Hematopoietic multipotent progenitor cell treated with erythropoietin and hydrocortisone succinate and interleukin-3 and kit ligand, for 4 days (in vitro differentiated cells): ENCODE results near the gene PDGFC.
"Not testable (repeated sequence)": the region's sequence is repeated elsewhere in the genome, so short reads cannot be mapped to it uniquely, and the experiment has no call there.

Experiments used
- DNase-seq: peaks from one replicate; pipeline ENCODE4 v3.0.0-alpha.2; 2015

Gene PDGFC

DNA sequence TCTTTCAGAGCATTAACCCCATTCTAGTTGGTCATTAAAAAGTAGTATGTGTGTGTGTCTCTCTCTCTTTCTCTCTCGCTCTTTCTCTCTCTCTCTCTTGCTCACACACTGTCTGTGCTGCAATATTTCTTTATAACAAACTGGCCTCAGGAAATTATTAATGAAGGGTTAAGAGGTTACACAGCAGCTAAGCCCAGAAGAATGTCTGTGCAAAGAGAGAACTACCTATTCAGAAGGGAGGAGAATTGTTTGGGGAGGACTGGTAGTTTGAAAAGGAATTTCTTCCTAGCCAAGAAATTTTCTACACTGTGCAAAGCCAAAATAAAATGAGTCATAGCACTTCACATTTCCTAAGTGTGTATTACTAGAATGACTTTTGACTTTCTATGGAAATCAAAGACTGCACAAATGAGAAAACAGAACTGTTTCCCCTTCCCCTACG, 22.2 kb downstream of the PDGFC start:
- DNase-seq: no peak

DNA sequence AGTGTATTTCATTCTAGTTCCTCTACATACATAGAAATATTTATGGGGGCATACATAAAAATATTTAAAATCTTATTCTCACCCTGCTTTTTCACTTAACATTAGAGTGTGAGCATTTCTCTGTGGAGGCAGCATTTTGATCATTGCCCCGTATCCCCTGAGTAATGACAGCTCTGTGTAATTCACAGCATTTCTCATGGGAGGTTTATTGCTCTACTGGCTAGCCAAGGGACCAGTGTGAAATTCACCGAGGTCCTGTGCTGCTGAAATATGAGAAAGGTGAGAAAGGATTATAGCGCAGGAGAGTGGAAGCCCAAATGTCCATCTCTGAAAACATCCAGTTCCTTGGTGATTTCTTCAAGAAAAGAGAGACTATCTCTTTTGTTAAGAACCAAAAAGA, 22.9 kb downstream of the PDGFC start:
- no peak for DNase-seq

DNA sequence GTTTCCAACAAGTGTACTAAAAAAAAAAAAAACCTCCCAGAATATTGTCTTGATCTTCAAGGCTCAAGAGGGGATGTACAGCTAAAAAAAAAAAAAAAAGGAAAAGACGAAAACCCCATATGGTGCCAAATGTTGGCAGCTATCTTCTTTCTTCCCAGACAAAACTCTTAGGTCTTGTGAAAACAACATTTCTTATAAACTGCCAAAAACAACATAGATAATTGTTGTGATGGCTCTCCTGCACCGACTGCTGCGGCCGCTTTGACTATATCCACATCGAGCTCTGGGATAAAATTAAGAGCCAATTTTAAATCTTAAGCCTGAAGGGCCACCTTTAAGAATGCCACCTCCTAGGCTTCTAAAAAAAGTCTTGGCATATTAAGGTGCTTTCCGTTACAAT, 23.5 kb downstream of the PDGFC start:
- no peak for DNase-seq

DNA sequence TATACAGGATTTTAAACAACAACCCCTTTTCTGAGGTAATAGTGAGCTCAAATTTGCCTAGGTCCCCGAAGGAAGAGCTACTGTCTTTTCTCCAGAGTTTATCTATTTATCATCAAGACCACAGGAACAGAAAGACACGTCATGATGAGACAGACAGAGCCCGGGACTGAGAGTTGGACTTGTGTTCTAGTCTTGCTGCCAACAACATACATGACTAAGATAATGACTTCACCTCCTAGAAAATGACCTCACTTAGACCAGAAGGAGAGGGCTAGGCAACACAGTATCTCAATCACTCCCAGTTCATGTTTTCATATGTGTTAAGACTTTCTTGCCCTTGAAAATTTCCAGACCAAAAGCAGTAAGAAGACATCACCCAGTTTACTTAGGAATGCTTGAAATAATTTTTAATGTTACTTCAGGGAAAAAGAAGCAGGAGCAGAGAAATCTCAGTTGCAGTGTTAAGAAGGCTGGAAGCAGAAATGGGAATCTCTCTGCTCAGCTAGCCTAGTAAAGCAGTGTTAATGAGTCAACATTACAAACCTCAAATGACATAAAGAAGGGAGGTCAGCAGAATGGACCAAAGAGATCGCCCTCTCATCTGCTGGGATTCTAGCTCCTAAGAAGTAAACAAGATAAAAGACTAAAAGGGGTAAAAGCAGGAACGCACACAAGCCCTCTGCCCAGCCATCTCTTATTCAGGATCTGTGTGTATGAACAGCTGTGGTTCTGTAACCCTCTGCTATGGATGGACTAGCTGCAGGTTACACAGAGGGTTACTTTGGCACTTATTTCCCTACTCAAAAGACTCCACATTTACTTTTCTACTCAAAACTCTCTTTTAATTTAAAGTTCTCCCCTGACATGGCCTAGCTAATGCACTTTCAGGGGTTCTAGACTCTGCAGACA, 24.8 kb downstream of the PDGFC start:
- peak; percentile 43 for DNase-seq

DNA sequence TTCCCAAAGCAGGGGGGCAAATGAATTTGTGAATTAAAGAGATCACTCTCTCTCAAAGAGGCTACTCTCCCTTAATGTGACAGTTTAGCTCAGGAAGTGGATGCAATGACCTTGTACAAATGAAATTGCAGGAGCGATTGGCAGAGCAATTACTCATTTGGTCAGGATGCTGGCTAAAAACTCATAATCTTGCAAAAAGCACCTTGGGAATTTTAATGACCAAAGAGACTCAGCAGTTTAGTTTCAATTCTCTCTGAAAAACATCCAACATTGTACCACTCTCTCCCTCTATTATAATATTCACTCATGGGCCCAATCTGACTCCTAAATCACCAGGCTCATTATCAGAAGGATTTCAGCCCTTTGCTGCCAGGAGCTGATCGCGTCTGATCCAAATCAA, 26.1 kb downstream of the PDGFC start:
- DNase-seq: no peak

DNA sequence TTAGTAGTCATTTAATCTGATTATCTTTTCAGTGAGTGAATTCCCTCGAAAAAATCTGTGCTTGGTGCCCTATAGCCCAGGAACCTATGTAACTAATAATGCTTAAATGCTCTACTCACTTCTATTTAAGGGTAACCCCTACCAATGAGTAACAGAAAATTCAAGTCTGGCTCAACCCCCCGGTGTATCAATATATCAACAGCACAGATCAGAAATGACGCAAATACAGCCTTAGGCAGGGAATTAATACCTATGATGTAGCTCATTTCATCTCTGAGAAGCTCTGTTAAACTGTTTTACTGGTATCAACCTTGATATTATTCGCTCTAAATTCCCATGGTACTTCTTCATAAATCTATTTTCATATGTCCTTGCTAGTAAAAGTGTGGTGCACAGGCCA, 28.6 kb downstream of the PDGFC start:
- DNase-seq: no peak

DNA sequence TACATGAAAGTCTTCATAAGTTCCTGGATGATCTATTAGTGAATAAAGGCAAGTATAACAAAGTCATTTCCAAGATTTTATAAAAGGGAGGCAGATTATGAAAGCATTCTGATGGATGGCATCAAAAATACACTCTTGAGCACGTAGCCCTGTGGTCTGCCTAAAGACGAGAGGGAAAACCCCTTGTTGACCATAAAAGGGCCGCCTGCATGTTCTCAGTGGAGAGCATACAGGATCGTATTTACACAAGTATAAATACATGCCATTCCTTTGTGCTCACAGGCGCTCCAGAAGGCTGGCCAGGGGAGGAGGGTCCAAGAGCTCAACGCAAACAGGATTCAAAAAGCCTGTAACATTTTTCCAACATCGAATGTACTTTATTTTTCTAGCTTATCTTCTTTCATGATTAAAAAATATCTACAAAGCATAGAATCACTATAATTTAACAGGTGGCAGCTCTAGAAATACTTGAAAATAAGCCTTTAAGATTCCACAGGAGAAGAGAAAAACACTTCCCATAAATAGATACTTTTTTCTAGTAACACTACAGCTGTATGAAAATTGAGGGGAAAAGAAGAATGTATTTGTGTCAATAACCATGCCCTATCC, 29.6 kb downstream of the PDGFC start:
- no peak for DNase-seq

DNA sequence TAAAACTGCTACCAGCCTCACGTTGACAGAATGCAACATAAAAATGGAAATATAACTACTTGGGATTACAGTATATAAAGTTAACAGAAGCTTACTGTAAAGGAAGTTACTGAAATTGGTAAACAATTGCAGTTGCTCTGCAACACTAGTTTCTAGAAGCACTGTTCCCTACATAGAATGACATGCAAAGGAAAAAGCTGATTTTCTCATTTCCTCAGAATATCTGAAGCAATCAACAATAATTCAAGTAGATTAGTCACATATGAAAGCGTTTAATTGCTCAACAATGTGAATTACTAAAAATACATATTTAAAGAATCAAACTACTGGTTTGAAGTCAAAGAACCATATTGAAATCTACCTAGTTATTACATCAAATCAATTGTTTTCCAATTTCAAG, 31.8 kb downstream of the PDGFC start:
- DNase-seq: peak; percentile 31

DNA sequence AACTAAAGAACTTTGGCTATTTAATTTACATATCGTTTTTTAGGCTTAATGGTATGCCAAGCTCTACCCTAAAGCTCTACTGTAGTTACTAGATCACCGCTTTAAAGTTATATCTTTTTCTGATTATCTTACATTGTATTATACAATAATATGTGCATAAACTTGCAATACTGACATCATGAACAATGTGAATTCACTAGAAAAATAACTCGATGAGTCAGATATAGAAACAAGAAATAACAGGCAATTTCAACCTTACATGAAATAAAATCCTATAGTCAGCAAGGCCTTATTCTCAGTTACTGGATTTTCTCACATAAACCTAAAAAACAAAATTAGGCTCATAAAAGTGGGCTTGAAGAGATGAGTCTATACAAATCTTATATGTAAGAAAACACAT, 32.5 kb downstream of the PDGFC start:
- no peak for DNase-seq

DNA sequence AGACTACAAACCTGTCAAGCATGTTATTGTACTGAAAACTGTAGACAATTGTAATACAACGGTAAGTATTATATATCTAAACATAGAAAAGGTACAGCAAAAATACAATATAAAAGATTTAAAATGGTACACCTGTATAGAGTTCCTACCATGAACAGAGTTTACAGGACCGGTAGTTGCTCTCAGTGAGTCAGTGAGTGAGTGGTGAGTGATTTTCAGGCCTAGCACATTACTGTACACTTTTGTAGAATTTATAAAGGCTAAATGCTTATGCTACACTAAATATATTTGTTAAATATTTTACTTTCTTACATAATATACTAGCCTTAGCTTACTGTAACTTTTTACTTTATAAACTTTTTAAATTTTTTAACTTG, 37.4 kb downstream of the PDGFC start:
- DNase-seq: no peak

DNA sequence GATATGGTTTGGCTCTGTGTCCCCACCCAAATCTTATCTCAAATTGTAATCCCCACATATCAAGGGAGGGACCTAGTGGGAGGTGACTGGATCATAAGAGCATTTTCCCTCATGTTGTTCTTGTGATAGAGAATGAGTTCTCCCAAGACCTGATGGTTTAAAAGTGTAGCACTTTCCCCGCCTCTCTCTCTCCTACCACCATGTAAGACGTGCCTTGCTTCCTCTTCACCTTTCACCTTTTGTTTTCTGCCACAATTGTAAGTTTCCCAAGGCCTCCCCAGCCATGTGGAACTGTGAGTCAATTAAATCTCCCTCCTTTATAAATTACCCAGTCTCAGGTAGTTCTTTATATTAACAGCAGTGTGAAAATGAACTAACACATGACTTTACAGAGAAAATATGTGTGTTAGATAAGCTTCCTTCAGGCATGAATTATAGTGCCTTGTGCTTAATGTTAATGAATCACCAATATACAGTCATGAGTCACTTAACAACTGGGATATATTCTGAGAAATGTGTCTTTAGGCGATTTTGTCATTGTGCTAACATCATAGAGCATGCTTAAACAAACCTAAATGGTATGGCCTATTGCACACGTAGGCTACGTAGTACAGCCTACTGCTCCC, 37.9 kb downstream of the PDGFC start:
- no peak for DNase-seq

DNA sequence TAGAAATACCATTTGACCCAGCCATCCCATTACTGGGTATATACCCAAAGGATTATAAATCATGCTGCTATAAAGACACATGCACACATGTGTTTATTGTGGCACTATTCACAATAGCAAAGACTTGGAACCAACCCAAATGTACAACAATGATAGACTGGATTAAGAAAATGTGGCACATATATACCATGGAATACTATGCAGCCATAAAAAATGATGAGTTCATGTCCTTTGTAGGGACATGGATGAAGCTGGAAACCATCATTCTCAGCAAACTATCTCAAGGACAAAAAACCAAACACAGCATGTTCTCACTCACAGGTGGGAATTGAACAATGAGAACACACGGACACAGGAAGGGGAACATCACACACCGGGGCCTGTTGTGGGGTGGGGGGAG, 39.2 kb downstream of the PDGFC start:
- not testable (repeated sequence) for DNase-seq

DNA sequence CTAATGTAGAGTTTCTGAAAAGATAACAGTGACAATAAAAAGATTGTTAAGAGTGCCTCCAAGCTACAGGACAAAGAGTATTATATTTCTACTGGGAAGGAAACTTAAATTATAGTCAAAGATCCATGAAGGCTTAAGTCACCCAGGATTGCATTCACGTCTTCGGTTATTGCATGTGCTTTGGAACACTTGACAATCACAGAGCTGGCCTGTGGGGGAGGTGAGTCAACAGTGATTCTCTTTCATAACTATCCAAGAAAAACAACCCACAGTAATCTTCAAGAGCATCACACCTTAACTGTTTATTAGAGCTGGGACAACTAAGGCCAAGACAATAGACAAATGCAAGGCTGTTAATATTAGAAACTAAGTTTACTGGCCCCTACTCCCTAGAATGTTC, 40.3 kb downstream of the PDGFC start:
- no peak for DNase-seq

DNA sequence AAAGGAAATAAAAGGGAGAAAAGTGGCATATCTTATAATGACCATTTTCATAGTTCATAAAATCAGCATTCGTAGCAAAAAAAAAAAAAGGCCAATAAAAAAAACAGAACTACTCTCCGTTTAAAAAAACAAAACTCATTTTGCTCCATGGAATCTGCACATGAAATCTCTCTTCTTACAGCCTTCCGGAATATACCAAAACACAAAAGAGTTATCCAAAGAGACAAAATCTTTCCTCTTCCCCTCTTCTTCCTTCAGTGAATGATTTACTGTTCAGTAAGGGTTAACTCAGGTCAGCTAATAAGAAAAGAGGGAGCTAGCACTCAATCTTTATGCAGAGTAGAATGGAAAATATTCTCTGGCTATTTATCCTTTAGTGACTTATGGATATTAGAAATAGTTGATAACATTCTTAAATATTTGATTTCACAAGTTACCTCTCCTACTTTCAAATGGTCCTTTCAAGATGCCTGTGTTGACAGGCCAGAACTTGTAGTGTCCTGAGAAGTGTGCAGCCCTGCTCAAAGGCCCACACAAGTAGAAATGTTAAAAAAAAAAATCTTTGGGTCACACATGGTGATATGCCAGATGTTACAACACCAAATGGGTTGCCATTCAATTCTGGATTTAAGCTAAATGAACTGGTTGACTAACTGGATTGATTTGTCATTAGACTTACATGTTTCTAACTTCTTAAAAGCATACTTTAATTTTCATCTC, 42.1 kb downstream of the PDGFC start:
- DNase-seq: no peak

DNA sequence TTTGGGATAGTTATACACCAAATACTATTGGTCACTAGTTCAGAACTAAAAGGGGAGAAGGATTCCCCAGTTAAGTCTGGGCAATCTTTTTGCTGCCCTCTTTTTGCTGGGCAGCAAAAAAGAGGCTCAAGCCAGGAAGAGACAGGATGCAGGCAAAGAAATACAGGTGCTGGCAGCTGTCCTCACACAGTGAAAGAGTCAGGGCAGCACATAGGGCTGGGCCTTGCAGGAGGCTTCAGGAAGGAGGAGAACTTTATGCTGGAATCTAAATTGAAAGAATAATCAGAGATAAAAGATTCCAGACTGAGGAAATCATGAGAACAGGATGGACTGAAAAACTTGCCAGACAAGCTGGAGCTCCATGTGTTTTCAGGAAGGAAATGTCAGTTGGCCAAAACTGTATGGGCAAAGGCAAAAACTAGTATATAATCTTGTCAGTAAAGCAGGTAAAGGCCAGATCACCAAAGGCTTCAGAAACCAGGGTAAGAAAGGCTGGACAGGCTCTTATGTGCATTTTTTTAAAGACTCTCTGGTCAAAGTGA, 46.8 kb downstream of the PDGFC start:
- no peak for DNase-seq

DNA sequence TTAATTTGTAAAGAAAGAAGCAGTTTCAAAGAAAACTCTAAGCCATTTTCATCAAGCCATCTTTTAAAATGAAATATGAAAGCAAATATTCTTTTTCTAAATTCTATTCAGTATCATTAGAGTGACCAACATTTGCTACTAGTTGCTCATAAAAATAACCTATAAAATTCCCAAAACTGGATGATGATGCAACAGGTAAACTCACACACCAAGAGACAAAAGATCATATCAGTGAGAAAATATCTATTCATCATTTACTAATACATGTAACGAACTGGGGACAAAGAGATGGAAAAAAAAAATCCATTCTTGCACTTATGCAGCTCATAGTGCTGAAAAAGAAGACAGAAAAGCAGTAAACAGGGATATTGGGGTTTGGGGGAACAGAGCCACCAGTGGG, 48.1 kb downstream of the PDGFC start:
- DNase-seq: no peak

DNA sequence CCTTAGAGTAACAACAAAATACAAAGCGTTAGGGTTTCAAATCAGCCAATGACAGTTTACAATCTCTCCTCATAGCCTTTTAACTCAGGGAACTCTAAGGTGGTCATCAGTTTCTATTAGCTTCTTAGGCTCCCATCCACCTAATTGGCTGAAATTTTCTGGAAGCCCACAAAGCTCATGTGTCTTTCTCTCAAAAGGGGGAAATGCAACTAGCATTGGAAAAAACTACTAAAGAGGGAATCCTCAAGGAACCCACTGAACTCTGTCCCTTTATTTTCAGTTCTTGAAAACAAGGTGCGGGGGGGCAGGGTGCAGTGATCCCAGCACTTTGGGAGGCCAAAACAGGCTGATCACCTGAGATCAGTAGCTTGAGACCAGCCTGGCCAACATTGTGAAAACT, 56.4 kb downstream of the PDGFC start:
- DNase-seq: no peak

DNA sequence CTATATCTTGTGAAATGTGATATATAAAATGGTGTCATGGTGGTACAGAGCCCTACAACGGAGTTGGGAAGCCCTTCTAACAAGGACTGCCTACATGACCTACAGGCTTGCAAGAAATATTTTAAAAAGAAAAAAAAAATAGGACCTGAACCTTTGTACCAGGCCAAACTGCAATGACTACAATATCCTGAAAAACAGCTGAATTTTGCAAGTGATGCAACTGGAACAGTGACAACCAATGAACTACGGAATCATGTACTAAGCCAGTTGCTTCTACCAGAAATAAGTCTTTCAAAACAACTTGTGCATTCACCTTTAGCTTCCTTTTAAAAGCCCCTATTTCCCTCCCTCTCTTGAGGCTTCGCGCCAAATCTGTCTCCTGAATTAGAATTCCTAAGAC, 58.4 kb downstream of the PDGFC start:
- DNase-seq: no peak

DNA sequence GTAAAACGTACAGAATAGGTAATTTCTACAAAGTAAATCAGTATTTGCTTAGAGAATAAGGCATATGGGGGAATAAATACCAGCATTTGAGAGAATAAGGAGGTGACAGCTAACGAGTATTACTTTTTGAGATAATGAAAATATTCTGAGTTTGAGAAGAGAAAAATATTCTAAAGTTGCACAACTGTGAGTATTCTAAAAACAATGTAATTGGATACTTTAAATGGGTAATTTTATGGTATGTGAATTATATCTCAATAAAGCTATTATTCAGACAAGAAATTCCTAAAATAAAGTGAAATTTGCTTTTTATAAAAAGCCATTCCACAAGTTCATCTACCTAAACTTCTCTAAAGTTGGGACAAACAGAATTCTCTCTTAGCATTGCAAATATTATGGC, 62.6 kb downstream of the PDGFC start:
- no peak for DNase-seq

DNA sequence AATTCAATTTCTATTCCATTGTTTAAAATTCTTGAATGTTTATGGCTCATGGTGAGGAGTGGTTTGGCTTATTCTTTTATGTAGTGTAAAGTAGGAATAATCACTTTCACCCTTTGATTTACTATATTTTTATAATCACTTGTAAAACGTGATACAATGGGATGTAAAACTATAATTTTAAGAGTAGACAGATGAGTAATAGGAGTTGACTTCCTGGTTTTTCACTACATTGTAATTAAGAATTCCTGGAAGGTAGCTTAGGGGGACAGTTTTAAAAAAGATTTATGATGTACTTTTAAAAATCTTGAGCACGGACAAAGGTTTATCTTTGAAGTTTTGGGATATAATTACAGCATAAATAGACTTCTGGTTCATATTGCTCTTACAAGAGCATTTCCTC, 65.3 kb downstream of the PDGFC start:
- no peak for DNase-seq

DNA sequence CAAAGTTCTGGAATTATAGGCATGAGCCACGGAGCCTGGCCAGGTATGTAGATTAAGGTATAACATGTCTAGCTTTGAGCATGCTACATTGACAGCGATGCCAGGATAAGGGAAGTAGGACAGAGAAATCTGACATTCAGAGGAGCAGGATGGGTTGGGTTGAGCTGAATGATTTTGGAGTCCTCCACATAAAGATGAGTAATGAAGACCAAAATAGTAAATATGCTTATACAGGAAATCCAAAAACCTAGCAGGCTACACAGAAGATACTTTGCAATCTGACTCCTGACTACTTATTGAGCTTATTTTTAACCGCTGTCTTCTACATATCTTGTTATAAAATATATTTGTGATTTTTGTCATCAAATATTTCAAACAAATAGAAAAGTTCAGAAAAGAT, 69.7 kb downstream of the PDGFC start:
- DNase-seq: no peak

DNA sequence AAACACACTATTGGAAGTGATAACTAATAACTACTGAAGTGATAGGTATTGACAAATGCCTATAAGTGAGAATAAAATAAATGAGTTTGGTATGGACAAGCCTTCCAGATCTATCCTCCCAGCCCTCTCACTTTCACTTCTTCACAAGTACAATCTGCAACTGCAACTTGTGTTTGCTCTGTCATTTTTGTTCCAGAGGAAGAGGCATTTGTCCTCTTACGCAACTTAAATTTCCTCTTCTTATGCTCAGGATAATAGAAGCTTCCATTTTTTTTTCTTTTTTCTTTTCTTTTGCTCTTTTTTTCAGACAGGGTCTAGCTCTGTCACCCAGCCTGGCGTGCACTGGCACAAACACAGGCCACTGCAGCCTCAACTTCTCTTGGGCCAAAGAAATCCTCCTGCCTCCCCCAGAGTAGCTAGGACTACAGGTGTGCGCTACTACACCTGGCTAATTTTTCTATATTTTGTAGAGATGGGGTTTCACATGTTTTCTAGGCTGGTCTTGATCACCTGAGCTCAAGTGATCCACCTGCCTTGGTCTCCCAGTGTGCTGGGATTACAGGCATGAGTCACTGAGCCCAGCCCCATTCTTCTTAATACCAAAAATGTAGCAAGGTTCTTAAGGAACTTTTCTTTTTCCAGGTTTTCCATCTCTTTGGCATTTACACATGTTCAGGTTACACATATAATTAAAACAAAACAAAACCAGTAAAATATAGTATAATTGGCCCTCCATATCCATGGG, 73.1 kb downstream of the PDGFC start:
- peak; percentile 49 for DNase-seq

DNA sequence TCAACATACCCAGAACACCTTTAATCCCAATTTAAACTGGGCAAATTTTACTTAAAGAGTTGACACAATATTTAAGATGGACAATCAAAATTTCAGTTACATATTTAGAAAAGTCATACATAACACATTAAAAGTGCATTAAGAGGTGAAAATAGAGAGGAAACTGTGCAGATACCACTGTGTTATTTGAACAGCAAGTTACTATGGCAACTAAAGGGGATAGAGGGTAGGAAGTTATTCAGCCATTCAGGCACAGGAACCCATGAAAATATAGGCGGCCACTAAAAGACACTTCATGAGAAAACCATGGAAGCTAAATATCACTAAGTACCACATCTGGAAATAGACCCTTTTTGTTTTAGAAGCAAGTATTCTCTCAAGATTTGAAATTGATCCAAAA, 75.1 kb downstream of the PDGFC start:
- DNase-seq: peak; percentile 42
